Smooth muscle cell (in vitro differentiated cells): Measurements from ENCODE around the gene SCNN1A. TPM values are rescaled to one million over a fixed set of nuclear protein-coding genes. Genes with fewer than 3 reads are reported as not detected.

Experiments used
- DNase-seq: peaks from one replicate; lab custom pipeline; 2025; ENCODE audit not compliant: unreplicated experiment; lab: John Stamatoyannopoulos, UW
- H2AFZ ChIP-seq: fragments of 200-600 bp; sonication (generic); 2 replicates; pipeline ENCODE4 v1.6.0; 2016; ENCODE audit warnings: antibody characterized with exemption, low read depth, mild to moderate bottlenecking
- H3F3A ChIP-seq: fragments of 200-600 bp; sonication (generic); 2 replicates; pipeline ENCODE4 v1.6.0; 2017; ENCODE audit warnings: antibody characterized with exemption, low read depth
- H3K27ac ChIP-seq: fragments of 200-600 bp; sonication (generic); 2 replicates; pipeline ENCODE4 v1.5.1; 2016; ENCODE audit warnings: low read depth, mild to moderate bottlenecking
- H3K27me3 ChIP-seq: fragments of 200-600 bp; sonication (generic); 2 replicates; pipeline ENCODE4 v1.6.1; 2016; ENCODE audit warnings: low read depth, mild to moderate bottlenecking
- H3K36me3 ChIP-seq: fragments of 200-600 bp; sonication (generic); 2 replicates; pipeline ENCODE4 v1.5.1; 2016; ENCODE audit warnings: low read depth
- H3K4me1 ChIP-seq: fragments of 200-600 bp; sonication (generic); 2 replicates; pipeline ENCODE4 v1.5.1; 2016; ENCODE audit warnings: low read depth
- H3K4me2 ChIP-seq: fragments of 200-600 bp; sonication (generic); 2 replicates; pipeline ENCODE4 v1.6.0; 2016; ENCODE audit warnings: mild to moderate bottlenecking
- H3K4me3 ChIP-seq: fragments of 200-600 bp; sonication (generic); 2 replicates; pipeline ENCODE4 v1.5.1; 2016; ENCODE audit warnings: mild to moderate bottlenecking
- H3K79me2 ChIP-seq: fragments of 200-600 bp; sonication (generic); 2 replicates; pipeline ENCODE4 v1.6.0; 2016; ENCODE audit warnings: low read depth, mild to moderate bottlenecking
- H3K9ac ChIP-seq: fragments of 200-600 bp; sonication (generic); 2 replicates; pipeline ENCODE4 v1.6.0; 2016; ENCODE audit warnings: low read depth
- H3K9me3 ChIP-seq: fragments of 200-600 bp; sonication (generic); replicated peaks from 2 replicates; pipeline ENCODE4 v1.5.1; 2016; ENCODE audit warnings: low read depth
- H4K20me1 ChIP-seq: fragments of 200-600 bp; sonication (generic); 2 replicates; pipeline ENCODE4 v1.6.0; 2016; ENCODE audit warnings: low read depth
- WGBS: methylation state at CpG from one replicate; pipeline ENCODE4 v1.1.7; 2016; ENCODE audit warnings: low lambda C conversion rate; 5-methylcytosine and 5-hydroxymethylcytosine counted together
- polyA plus RNA-seq: library from polyadenylated mRNA; unstranded; fragments of >200 nt; fragmentation: Nextera tagmentation; extraction: Ambion mirVana; gene quantifications from 2 replicates; pipeline ENCODE4 v1.2.1, GENCODE V29; 2016
- total RNA-seq: library from RNA; depleted of rRNA; stranded (reverse); fragments of >200 nt; gene quantifications from 2 replicates; pipeline ENCODE4 v1.2.3, GENCODE V29; 2014
- TF ChIP-seq, protein P1 (sequence below): fragments of 200-600 bp; sonication (generic); IDR thresholded peaks from 2 replicates; pipeline ENCODE4 v1.5.1; 2017; ENCODE audit warnings: borderline replicate concordance, mild to moderate bottlenecking, antibody characterized with exemption; ENCODE audit not compliant: insufficient read depth, poor library complexity, severe bottlenecking

Gene SCNN1A
- total and polyA plus RNA-seq, 2 experiments from 2014 or later = 0.57 to 1.3 TPM

DNA sequence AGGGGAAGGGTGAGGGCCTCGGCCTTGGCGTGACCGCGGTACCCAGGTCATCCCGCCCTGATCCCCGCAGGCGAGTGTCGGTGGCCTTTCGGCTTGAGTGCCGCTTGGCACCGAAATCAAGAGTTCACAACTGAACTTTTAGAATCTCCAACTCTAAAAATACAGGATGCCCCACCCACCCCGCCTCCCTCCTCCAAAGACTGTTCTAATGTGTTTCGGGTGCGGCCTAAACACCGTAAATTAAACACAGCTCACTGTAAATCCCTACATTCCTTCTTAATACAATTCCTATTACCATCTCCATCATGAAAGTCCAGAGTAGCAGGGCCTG lies 11.4 kb downstream of the SCNN1A start:
- no peaks in the 10 kb centered on the region for H4K20me1 ChIP-seq
- H3K9me3 ChIP-seq = no peaks in the 10 kb centered on the region
- H3K27ac ChIP-seq = no peak overlapping the region
- no peaks in the 10 kb centered on the region for H3K36me3 ChIP-seq
- H3K9ac ChIP-seq = peak overlapping the region; percentile 54
- no peak for DNase-seq
- 48% methylated on average over 15 of the region's 15 CpGs for WGBS
- peaks cover 3% of the 10 kb centered on the region for H3K4me1 ChIP-seq
- H3K4me2 ChIP-seq = peak overlapping the region; percentile 95
- no peaks in the 10 kb centered on the region for H3K79me2 ChIP-seq
- TF ChIP-seq, protein P1, sequence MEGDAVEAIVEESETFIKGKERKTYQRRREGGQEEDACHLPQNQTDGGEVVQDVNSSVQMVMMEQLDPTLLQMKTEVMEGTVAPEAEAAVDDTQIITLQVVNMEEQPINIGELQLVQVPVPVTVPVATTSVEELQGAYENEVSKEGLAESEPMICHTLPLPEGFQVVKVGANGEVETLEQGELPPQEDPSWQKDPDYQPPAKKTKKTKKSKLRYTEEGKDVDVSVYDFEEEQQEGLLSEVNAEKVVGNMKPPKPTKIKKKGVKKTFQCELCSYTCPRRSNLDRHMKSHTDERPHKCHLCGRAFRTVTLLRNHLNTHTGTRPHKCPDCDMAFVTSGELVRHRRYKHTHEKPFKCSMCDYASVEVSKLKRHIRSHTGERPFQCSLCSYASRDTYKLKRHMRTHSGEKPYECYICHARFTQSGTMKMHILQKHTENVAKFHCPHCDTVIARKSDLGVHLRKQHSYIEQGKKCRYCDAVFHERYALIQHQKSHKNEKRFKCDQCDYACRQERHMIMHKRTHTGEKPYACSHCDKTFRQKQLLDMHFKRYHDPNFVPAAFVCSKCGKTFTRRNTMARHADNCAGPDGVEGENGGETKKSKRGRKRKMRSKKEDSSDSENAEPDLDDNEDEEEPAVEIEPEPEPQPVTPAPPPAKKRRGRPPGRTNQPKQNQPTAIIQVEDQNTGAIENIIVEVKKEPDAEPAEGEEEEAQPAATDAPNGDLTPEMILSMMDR = no peak
- H3K4me3 ChIP-seq = peak overlapping the region; percentile 63
- H2AFZ ChIP-seq = peak overlapping the region; percentile 97
- H3F3A ChIP-seq = no peaks in the 10 kb centered on the region
- H3K27me3 ChIP-seq = no peaks in the 10 kb centered on the region

DNA sequence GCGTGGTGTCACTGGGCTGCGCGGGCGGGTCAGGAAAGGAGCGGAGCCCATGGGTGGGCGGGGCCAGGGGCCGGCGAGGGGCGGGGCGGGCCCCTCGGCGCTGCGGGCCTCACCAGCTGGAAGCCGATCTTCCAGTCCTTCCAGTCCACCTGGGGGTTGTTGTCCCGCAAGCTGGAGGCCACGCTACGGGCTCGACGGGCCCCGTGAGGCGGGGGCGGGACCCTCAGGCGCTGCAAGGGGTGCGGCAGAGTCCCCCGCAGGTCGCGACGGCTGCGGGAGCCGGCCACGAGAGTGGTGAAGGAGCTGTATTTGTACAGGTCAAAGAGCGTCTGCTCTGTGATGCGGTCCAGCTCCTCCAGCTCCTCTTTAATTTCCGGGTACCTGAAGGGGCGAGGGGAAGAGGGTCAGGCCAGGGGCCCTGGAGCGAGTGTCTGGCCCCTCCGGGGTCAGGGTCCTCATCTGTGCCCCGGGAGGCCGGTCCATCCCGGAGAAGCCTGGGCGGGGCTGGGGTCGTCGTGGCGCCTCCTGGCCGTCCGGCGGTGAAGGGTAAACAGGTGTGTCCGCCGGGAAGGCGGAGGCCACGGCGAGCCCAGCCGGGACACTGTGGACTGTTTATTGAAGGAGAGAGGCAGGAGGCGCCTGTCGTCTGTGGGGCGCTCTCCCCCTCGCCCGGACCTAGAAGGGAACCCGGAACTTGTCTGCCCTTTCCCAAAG lies 11.9 kb downstream of the SCNN1A start:
- peak overlapping the region; percentile 54 for H3K9ac ChIP-seq
- H3K4me3 ChIP-seq = peak overlapping the region; percentile 63
- no peaks in the 10 kb centered on the region for H3F3A ChIP-seq
- peak overlapping the region; percentile 95 for H3K4me2 ChIP-seq
- DNase-seq = peak; percentile 42
- H3K36me3 ChIP-seq = no peaks in the 10 kb centered on the region
- no peaks in the 10 kb centered on the region for H3K27me3 ChIP-seq
- peaks cover 3% of the 10 kb centered on the region for H3K4me1 ChIP-seq
- no peaks in the 10 kb centered on the region for H3K79me2 ChIP-seq
- H4K20me1 ChIP-seq = no peaks in the 10 kb centered on the region
- no peak overlapping the region for H3K27ac ChIP-seq
- TF ChIP-seq, protein P1 = no peak
- H2AFZ ChIP-seq = peak overlapping the region; percentile 97
- no peaks in the 10 kb centered on the region for H3K9me3 ChIP-seq
- 5% methylated on average over 47 of the region's 59 CpGs for WGBS

DNA sequence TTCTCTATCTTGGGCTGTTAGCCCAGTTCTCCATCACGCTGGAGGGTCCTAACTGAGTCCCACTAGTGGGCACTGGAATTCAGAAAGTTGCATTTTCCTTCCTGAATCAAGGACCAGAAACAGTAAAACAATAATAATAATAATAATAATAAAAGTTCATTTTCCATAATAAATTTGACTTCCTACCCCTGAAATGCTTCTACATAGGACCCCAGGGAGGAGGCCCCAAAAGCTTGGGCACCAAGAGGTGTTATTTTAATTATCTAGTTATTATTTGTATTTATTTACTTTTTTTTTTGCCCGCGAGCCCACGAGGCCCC lies 12.4 kb downstream of the SCNN1A start:
- WGBS = 24% methylated on average over 4 of the region's 4 CpGs
- H2AFZ ChIP-seq = no peak overlapping the region

DNA sequence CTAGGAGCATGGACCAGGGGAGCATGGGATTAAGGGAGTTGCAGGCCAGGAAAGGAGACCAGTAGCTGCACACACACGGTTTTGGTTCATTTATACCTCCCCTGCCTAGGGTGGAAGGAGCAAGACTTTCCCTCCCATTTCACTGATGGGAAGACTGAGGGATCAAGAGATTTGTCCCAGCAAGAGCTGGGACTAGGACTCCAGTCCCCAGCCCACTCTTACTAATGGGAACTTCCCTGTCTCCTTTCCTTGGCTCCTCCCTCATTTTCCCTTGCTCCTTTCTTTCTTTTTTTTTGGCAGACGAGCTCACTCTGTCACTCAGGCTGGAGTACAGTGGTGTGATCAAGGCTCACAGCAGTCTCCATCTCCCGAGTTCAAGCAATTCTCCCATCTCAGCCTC lies 13.0 kb downstream of the SCNN1A start:
- no peak for DNase-seq
- no peak overlapping the region for H3K9ac ChIP-seq
- H4K20me1 ChIP-seq = no peaks in the 10 kb centered on the region
- TF ChIP-seq, protein P1 = no peak
- no peaks in the 10 kb centered on the region for H3K27me3 ChIP-seq
- 82% methylated on average over 3 of the region's 3 CpGs for WGBS
- peaks cover 3% of the 10 kb centered on the region for H3K4me1 ChIP-seq
- H3K79me2 ChIP-seq = no peaks in the 10 kb centered on the region
- H2AFZ ChIP-seq = no peak overlapping the region
- no peaks in the 10 kb centered on the region for H3F3A ChIP-seq
- no peaks in the 10 kb centered on the region for H3K9me3 ChIP-seq
- no peak overlapping the region for H3K27ac ChIP-seq
- H3K4me2 ChIP-seq = no peak overlapping the region
- H3K4me3 ChIP-seq = no peak overlapping the region
- H3K36me3 ChIP-seq = no peaks in the 10 kb centered on the region

More for the DNA sequence above, 12.4 kb downstream of the SCNN1A start:
- no peaks in the 10 kb centered on the region for H3K36me3 ChIP-seq
- H3K79me2 ChIP-seq = no peaks in the 10 kb centered on the region
- peak overlapping the region; percentile 63 for H3K4me3 ChIP-seq
- no peak overlapping the region for H3K9ac ChIP-seq
- DNase-seq = no peak
- H3F3A ChIP-seq = no peaks in the 10 kb centered on the region
- TF ChIP-seq, protein P1 = no peak
- H3K27ac ChIP-seq = no peak overlapping the region
- H4K20me1 ChIP-seq = no peaks in the 10 kb centered on the region
- no peaks in the 10 kb centered on the region for H3K9me3 ChIP-seq
- peak overlapping the region; percentile 95 for H3K4me2 ChIP-seq
- peaks cover 3% of the 10 kb centered on the region for H3K4me1 ChIP-seq
- H3K27me3 ChIP-seq = no peaks in the 10 kb centered on the region
